Transverse colon (tissue), 4 donors: ENCODE results near the gene GADL1. TPM values are rescaled to one million over a fixed set of nuclear protein-coding genes. Genes with fewer than 3 reads are reported as not detected.

Source experiments
- DNase-seq: peaks from one replicate; pipeline ENCODE4 v3.0.0-alpha.2; 2019
- H3K27ac ChIP-seq, 4 donors: fragments of 200-600 bp; sonication (generic); 2 replicates each; pipeline ENCODE4 v1.5.1; 2016 to 2018; ENCODE audit warnings: inconsistent platforms in 4 of 4
- H3K27me3 ChIP-seq: fragments of 200-600 bp; sonication (generic); 2 replicates; pipeline ENCODE4 v1.5.1; 2017; ENCODE audit warnings: inconsistent platforms
- H3K36me3 ChIP-seq, 4 donors: fragments of 200-600 bp; sonication (generic); 2 replicates each; pipeline ENCODE4 v1.5.1; 2017 to 2019; ENCODE audit warnings: inconsistent platforms in 4 of 4
- H3K4me1 ChIP-seq, 4 donors: fragments of 200-600 bp; sonication (generic); 2 replicates each; pipeline ENCODE4 v1.5.1; 2017 to 2020; ENCODE audit warnings: inconsistent platforms in 4 of 4
- H3K4me3 ChIP-seq, 4 donors: fragments of 200-600 bp; sonication (generic); 1 replicate in 1 of 4; 2 replicates in 3 of 4; pipeline versions ENCODE4 v1.5.1 to v1.6.1; 2017 to 2019; ENCODE audit warnings: inconsistent platforms in 4 of 4
- H3K9me3 ChIP-seq, 2 donors: fragments of 200-600 bp; sonication (generic); 2 replicates each; pipeline ENCODE4 v1.5.1; 2017 to 2019; ENCODE audit warnings: inconsistent platforms in 2 of 2
- CTCF ChIP-seq, 5 experiments: fragments of 200-600 bp in 3 of 5; fragments of 450-650 bp in 2 of 5; sonication (generic) in 3 of 5; IDR thresholded peaks; 1 replicate in 2 of 5; 2 replicates in 3 of 5; pipeline ENCODE4 v1.5.1; 2016 to 2017; ENCODE audit warnings: antibody characterized with exemption in 5 of 5, inconsistent platforms in 3 of 5, mild to moderate bottlenecking in 2 of 5, moderate library complexity in 1 of 5
- EP300 ChIP-seq: sonication (generic); formaldehyde crosslinking; IDR thresholded peaks from one replicate; pipeline ENCODE4 v1.6.1; 2017; ENCODE audit warnings: antibody characterized with exemption, low read depth
- POLR2A ChIP-seq: fragments of 450-650 bp; IDR thresholded peaks from one replicate; pipeline ENCODE4 v1.6.1; 2016; ENCODE audit warnings: antibody characterized with exemption, mild to moderate bottlenecking, moderate library complexity
- POLR2AphosphoS5 ChIP-seq, 3 donors: sonication (generic); formaldehyde crosslinking; IDR thresholded peaks; one replicate each; pipeline ENCODE4 v1.6.1; 2016; ENCODE audit warnings: antibody characterized with exemption in 3 of 3
- WGBS, 2 donors: methylation state at CpG; one replicate each; pipeline ENCODE4 v1.1.5; 2018; ENCODE audit warnings: low coverage in 1 of 2; 5-methylcytosine and 5-hydroxymethylcytosine counted together
- in situ Hi-C, 4 donors: fragments of 200-750 bp; cut with MboI; loops; one replicate each; pipeline versions ENCODE4 v1.15.0 to v1.15.1; 2017; ENCODE audit warnings: low sequenced_read_pairs in 3 of 4, low pct_ligation_motif_present in 1 of 4, low pct_unique_long_range_greater_than_20kb in 1 of 4
- intact Hi-C: fragments of 100-400 bp; cut with DNase I; formaldehyde crosslinking; loops from one replicate; pipeline ENCODE4 v1.15.1; 2023; ENCODE audit warnings: low total_unique reads
- total RNA-seq, 4 donors: library from RNA; depleted of rRNA; stranded (reverse); fragments of >200 nt; gene quantifications; one replicate each; pipeline ENCODE4 v1.1.0, GENCODE V29; 2016

GADL1 gene
- total RNA-seq, 4 donors from 2014 or later = not detected

- no peak for DNase-seq
- H3K4me1 ChIP-seq = no peaks in the 10 kb centered on the region
- H3K4me3 ChIP-seq = no peak overlapping the region
- no peaks in the 10 kb centered on the region for H3K36me3 ChIP-seq
- intact Hi-C loops = no loop called here
- H3K27me3 ChIP-seq = no peaks in the 10 kb centered on the region
- 40 to 62% methylated on average over 1 of the region's 1 CpG for WGBS, 2 donors
- no peak overlapping the region for H3K27ac ChIP-seq
- TF ChIP-seq EP300 (no peak), POLR2AphosphoS5 (IDR thresholded peaks at IDR 0.05) (no peak)
- H3K9me3 ChIP-seq = no peaks in the 10 kb centered on the region
- in situ Hi-C loops = no loop called here
These were observed 15.6 kb downstream of the GADL1 start for GRCh38 chr3:30878862-30879261.

- in situ Hi-C loops = no loop called here
- H3K27ac ChIP-seq = no peak overlapping the region
- no peaks in the 10 kb centered on the region for H3K36me3 ChIP-seq
- no peaks in the 10 kb centered on the region for H3K27me3 ChIP-seq
- H3K4me3 ChIP-seq = no peak overlapping the region
- no peak for DNase-seq
- no peak for TF ChIP-seq CTCF (IDR thresholded peaks at IDR 0.05)
- no peaks in the 10 kb centered on the region for H3K4me1 ChIP-seq
- intact Hi-C loops = no loop called here
- WGBS, 2 donors = 81 to 90% methylated on average over 2 to 5 of the region's 5 CpGs
- H3K9me3 ChIP-seq = no peaks in the 10 kb centered on the region
These were observed 19.0 kb downstream of the GADL1 start for GRCh38 chr3:30875505-30875904.

- TF ChIP-seq EP300 = no peak
- no peak for TF ChIP-seq POLR2A
- TF ChIP-seq POLR2AphosphoS5 (IDR thresholded peaks at IDR 0.05) = no peak
- TF ChIP-seq CTCF (IDR thresholded peaks at IDR 0.05) = no peak
- H3K9me3 ChIP-seq = no peaks in the 10 kb centered on the region
- H3K27ac ChIP-seq = no peak overlapping the region
- no peak overlapping the region for H3K4me3 ChIP-seq
- no peak for DNase-seq
- no peaks in the 10 kb centered on the region for H3K36me3 ChIP-seq
- in situ Hi-C loops = no loop called here
- H3K27me3 ChIP-seq = no peaks in the 10 kb centered on the region
- H3K4me1 ChIP-seq = no peaks in the 10 kb centered on the region
- intact Hi-C loops = no loop called here
These were observed 20.8 kb downstream of the GADL1 start for GRCh38 chr3:30873671-30874070.

GRCh38 chr3:30872879-30873278 lies 21.6 kb downstream of the GADL1 start:
- Histone ChIP-seq H3K4me1 (no peaks in the 10 kb centered on the region), H3K27me3 (no peaks in the 10 kb centered on the region), H3K9me3 (no peaks in the 10 kb centered on the region), H3K27ac (no peak overlapping the region), H3K36me3 (no peaks in the 10 kb centered on the region), H3K4me3 (no peak overlapping the region)
- DNase-seq = no peak
- in situ Hi-C loops (no loop called here), intact Hi-C loops (no loop called here)
- TF ChIP-seq EP300 = no peak
- TF ChIP-seq CTCF (IDR thresholded peaks at IDR 0.05) = no peak
- no peak for TF ChIP-seq POLR2AphosphoS5 (IDR thresholded peaks at IDR 0.05)
- no peak for TF ChIP-seq POLR2A

GRCh38 chr3:30871720-30872119 lies 22.7 kb downstream of the GADL1 start:
- DNase-seq = no peak
- Histone ChIP-seq H3K27me3 (no peaks in the 10 kb centered on the region), H3K36me3 (no peaks in the 10 kb centered on the region), H3K4me3 (no peak overlapping the region), H3K4me1 (no peaks in the 10 kb centered on the region), H3K9me3 (no peaks in the 10 kb centered on the region), H3K27ac (no peak overlapping the region)
- WGBS, 2 donors = 32 to 47% methylated on average over 2 of the region's 2 CpGs
- in situ Hi-C loops = no loop called here
- intact Hi-C loops = no loop called here
- TF ChIP-seq EP300 (no peak), CTCF (IDR thresholded peaks at IDR 0.05) (no peak), POLR2AphosphoS5 (IDR thresholded peaks at IDR 0.05) (no peak), POLR2A (no peak)
